GM19238 (cell line): Measurements from ENCODE around the gene HDAC4.
"Not testable (repeated sequence)": the region's sequence is repeated elsewhere in the genome, so short reads cannot be mapped to it uniquely, and the experiment has no call there.

ENCODE experiments used
- DNase-seq: peaks from one replicate; pipeline ENCODE4 v3.0.0; 2011; ENCODE audit warnings: low spot score; ENCODE audit not compliant: insufficient read length

HDAC4 gene

GRCh38 chr2:239038284-239038683, 362.5 kb downstream of the HDAC4 start:
- not testable (repeated sequence) for DNase-seq

DNA sequence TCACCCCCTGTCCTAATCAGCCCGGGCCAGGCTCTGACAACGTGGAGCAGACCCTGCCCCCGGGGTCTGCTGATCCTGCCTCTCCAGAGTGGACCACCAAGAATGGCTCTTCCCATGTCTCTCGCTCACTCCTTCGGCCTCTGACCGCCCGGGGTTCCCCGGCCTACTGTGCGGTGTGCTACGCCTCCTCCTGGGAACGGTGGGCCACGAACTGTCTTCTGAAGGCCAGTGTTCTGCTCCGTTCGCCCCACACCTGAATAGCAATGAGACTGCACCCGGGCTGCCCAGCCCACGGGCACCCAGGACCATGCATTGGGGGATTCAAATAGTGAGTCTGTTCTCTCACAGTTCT, 363.3 kb downstream of the HDAC4 start:
- DNase-seq, result no peak

DNA sequence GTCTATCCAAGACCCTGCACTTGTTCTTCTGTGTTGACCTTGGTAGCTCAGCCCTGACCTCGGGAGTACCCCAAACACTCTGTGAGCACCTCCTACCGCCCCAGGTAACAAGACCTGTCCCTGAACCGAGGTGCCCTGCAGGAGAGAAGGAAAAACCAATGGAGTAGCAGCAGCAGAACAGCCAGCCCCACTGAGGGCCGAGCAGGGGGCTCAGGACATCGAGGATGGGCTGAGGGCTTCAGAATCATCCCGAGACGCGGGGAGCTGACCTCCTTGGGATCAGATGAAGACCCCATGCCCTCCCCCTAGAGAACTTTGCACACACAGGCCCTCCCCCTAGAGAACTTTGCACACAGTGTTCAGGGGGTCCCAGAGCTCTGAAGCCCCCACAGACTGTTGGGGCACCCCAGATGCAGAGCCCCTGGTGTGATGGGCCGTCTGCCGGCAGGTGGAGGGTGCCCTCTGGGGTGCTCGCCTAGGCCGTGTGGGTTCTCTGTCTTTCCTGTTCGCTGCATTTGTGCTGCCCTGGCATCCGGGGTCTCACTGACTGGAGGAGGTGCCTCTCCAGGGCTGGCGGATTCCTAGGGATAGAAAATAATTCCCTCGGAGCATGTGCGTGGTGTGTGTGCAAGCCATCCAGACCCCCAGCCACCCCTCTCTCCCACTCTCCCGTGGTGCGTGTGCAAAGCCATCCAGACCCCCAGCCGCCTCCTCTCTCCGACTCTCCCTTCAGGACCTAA, 363.8 kb downstream of the HDAC4 start:
- no peak for DNase-seq

DNA sequence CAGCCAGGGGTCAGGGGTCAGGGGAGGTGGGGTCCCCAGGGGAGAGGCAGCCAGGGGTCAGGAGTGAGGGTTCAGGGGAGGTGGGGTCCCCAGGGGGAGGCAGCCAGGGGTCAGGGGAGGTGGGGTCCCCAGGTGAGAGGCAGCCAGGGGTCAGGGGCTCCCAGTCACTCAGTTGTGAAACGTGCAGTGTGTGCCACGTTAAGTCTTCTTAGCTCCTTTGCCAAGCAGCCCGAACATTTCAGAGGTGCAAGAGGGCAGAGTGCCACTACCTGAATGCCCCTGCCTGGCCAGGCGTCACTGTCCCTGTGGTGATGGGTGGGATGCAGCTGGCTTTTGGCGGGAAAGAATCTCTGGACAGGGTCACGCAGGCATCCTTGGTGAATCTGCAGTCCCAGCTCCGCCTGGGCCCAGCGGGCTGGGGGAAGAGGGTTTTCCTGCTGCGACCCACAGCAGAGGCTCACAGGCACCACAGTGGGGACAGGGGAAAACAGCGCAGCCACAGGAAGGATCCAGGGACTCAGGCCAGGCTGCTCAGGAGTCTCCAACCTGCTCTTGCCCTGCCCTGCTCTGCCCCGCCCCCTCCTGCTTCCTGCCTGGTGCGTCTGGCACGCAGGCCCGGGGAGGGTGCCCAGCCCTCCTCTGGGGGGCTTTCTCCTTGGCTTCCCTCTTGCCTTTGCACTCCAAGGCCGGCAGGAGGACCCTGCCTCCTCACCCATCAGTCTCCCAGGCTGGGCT, 364.7 kb downstream of the HDAC4 start:
- no peak for DNase-seq

GRCh38 chr2:239035361-239035814, 365.4 kb downstream of the HDAC4 start:
- peak; percentile 75 for DNase-seq

GRCh38 chr2:239034561-239035341, 366.1 kb downstream of the HDAC4 start:
- no peak for DNase-seq

- no peak for DNase-seq
These were observed 366.8 kb downstream of the HDAC4 start for GRCh38 chr2:239033801-239034560.

DNA sequence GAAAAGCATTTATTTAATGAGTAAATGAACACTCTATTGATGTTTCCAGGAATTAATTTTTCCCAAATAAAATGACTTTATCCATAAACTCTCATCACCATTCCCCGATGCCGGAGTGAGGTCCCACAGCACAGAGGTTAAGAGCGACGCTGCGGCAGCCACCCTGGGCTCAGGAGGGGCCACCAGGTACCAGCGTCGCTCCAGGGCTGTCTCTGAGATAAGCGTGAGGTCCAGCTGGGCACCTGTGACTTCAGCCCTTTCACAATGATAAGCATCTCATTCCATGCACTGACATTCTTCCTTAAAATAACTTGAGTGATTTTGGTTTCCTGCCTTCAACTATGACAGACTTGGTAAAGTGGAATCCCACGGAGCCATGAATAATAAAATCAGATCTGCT, 370.9 kb downstream of the HDAC4 start:
- DNase-seq, result no peak

- DNase-seq, result no peak
These were observed 372.6 kb downstream of the HDAC4 start for GRCh38 chr2:239028253-239028619.

DNA sequence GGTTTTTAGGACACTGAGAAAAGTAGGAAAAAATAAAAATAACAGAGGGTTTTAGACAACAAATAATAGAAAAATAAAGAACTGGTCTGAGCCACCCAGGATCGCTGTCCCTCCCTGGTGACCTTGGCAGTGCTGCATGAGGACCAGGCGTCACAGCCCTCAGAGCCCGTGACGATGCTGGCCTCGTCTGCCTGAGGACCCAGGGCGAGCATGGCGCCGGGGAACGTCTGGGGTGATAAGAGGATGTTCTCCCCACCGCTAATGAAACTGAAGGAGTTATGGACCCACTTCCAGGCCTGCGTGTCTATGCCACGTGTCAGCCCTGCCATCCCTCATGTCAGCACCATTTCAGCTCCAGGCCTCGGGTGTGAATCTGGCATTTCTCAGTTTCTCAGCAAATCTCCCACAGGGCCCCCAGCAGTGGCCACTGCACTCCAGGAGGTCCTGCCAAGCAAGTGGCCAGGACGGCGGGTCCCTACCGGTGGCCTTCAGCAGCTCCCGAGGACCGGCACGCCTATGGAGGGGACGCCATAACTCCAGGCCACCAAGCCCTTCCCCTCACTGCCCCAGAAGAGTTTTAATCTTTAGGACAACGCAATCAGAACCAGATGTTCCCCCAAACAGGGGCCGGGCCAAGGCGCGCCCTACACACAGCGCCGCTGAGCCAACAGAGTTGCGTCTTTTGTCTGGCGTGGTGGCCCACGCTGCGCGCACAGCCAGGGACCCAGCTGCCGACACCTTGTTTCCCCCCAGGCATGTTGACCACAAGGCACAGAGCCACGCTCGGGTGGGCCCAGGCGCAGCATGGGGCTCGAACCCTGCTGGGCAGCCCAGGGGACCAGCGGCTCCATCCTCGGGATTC, 373.2 kb downstream of the HDAC4 start:
- no peak for DNase-seq

GRCh38 chr2:239026711-239027361, 374.0 kb downstream of the HDAC4 start:
- DNase-seq, result no peak

DNA sequence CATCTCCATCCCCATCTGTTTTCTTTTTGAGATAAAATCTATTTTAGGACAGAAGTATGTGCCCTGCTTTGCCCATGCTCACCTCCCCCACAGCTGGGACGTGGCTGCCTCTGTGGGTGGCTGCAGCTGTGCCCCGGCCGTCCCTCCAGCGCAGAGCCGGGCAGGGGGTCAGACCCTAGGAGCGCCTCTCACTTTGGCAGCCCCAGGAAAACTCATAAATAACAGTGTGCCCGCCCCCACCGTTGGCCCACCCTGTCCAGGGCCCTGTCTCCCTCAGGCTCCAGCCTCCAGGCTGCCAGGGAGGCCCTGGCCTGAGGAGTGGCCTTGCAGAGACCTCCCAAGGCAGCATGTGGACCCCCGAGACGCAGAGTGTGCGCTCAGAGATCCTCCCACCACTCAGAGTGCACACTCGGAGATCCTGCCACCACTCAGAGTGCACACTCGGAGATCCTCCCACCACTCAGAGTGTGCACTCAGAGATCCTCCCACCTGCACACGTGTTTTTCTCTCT, 374.8 kb downstream of the HDAC4 start:
- no peak for DNase-seq

DNA sequence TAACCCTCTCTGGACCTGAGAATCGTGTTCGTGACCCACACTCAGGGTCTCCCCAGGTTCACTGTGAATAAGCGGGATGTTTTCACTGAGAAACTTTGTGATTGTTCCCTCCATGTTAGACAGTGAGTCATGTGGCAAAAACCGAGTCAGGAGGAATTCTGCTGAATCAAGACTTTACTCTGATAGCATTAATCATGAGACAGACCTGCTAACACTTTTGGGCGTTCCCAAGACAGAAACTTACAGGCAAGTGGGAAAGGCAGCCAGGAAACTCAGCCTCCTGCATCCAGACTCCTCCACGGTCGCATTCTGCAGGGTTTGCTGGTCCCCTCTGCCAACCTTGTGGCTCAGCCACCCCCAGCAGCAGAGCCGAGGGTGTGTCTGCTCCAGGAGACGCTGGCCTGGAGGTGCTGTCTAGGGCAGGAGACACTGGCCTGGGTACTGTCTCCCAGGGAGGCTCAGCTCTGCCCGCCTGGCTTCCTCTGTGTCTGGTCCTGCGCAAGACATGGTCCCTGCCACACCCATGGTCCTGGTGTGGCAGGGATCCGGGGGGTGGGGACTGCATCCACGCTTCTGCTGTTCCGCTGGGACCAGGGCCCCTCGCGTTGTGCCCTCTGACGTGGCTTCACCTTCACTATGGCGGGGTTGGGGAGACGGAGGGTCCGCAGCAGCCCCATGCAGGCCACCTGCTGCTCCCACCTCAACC, 375.6 kb downstream of the HDAC4 start:
- no peak for DNase-seq

- DNase-seq, result no peak
These were observed 376.6 kb downstream of the HDAC4 start for GRCh38 chr2:239024226-239024625.

DNA sequence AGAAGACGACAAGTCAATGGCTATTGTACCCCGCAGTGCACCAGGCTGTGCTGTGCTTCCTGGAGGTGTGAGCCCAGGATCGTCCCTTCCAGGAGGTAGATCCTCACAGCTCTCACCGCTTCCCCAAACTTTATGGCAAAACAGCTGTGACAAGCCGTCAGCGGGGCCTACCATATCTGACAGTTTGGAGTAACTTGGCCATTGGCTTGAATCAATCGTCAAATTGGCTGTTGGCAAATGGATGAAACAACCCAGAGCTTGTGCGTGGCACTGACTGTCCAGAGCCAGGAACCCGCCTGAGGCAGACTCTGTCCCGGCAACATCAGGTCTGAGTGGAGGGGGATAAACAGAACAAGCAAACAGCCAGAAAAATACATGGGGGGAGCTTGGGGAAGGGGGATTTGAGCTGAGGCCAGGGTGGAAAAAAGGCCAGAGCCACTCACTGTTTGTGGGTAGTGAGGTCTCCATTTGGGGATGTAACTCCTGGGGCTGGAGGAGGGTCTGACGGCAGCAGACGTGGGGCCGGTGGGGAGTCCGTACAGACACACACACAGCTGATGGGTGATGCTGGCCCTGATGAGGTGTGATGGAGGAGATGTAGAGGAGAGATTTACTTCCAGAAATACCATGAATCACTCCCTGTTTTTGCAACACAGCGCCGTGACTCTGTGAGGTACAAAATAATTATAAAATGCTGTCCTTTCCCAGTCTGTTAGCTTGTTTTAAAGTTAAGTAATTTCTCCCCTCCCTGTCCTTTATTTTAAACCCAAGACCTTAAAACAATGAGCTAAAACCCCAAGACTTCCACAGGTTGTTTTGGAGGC, 378.2 kb downstream of the HDAC4 start:
- DNase-seq, result no peak

DNA sequence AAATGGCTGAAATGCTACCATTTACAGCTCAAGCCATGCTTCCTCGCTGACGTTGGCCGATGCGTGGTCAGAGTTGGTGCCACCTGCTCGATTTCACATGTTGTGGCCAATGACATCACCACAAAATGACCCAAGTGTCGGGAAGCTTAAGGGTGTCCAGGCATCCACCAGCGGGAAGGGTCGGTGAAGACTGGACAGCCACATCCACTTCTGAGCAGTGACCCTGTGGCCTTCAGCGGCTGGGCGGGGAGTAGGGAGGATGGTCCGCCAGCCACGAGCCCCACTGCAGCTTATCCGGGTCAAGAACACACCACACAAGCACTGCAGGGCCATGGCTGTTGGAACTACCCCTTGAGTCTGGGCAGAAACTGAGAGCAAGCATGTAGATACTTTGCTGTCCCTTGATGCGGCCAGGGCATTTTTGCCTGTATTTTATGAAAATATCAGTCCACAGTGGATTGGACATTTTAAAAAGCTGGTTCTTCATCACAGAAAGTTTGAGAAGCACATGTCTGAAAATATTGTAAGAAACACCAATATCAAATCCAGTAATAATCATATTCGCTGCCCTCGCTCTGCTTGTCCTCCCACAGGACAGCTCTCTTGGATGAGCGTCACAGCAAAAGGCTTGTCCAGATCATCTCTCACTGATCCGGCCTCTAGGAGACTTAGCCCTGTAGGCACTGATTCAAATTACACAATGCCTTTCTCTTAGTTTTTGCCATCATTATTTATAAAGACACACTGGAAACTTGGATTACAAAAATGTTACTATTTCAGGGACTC, 379.0 kb downstream of the HDAC4 start:
- DNase-seq, result no peak

GRCh38 chr2:239021224-239021623, 379.6 kb downstream of the HDAC4 start:
- DNase-seq, result no peak
